IMR-90 (cell line): Measurements from ENCODE around the gene ATG2A. TPM values are rescaled to one million over a fixed set of nuclear protein-coding genes. Genes with fewer than 3 reads are reported as not detected.

Experiments
- ATAC-seq: fragments of 200-7000 bp; cut with Tn5 transposase; 2 replicates; pipeline ENCODE4 v1.9.1; 2020; ENCODE audit warnings: low read depth, mild to moderate bottlenecking, moderate library complexity
- BruUV-seq: library from RNA; stranded (reverse); fragments of 400-500 nt; replicated peaks from 2 replicates; lab custom pipeline; 2021; lab: Mats Ljungman, UMichigan
- CTCF ChIA-PET: fragments of 300-600 bp; formaldehyde crosslinking; extraction: SDS; loops from one replicate; lab custom pipeline; 2021; ENCODE audit warnings: antibody characterized with exemption; lab: Yijun Ruan, JAX
- POLR2A ChIA-PET: fragments of 300-600 bp; sonication (Branson Sonifier 250); formaldehyde crosslinking; loops from one replicate; lab custom pipeline; 2022; ENCODE audit warnings: antibody characterized with exemption; ENCODE audit not compliant: unreplicated experiment; lab: Charles Lee
- DNase-seq: peaks from one replicate; pipeline ENCODE4 v3.0.0; 2013
- H2AFZ ChIP-seq: replicated peaks from 2 replicates; pipeline ENCODE3; 2013; ENCODE audit warnings: low read length, mild to moderate bottlenecking; ENCODE audit not compliant: poor library complexity
- H2AK5ac ChIP-seq: 2 replicates; pipeline ENCODE4 v1.6.1; 2013; ENCODE audit warnings: low read depth, low read length, inconsistent platforms
- H2AK9ac ChIP-seq: replicated peaks from 2 replicates; pipeline ENCODE3; 2013; ENCODE audit warnings: mild to moderate bottlenecking, low read depth, low read length, moderate library complexity; ENCODE audit not compliant: poor library complexity
- H2BK120ac ChIP-seq: 2 replicates; pipeline ENCODE4 v1.6.1; 2013; ENCODE audit warnings: low read depth, low read length, inconsistent platforms
- H2BK15ac ChIP-seq: 3 replicates; pipeline ENCODE4 v1.6.1; 2013; ENCODE audit warnings: low read depth, low read length, inconsistent platforms
- H2BK20ac ChIP-seq: 2 replicates; pipeline ENCODE4 v1.6.1; 2013; ENCODE audit warnings: low read depth, mild to moderate bottlenecking, inconsistent platforms, low read length, moderate library complexity
- H2BK5ac ChIP-seq: 2 replicates; pipeline ENCODE4 v1.6.1; 2013; ENCODE audit warnings: mild to moderate bottlenecking, low read depth, low read length, inconsistent platforms; ENCODE audit not compliant: poor library complexity, severe bottlenecking
- H3K14ac ChIP-seq: replicated peaks from 2 replicates; pipeline ENCODE4 v1.6.1; 2013; ENCODE audit warnings: low read depth, low read length, inconsistent platforms
- H3K18ac ChIP-seq: 2 replicates; pipeline ENCODE4 v1.6.1; 2013; ENCODE audit warnings: low read depth, low read length, control low read depth
- H3K23ac ChIP-seq: 2 replicates; pipeline ENCODE4 v1.6.1; 2013; ENCODE audit warnings: low read depth, low read length, inconsistent platforms
- H3K27ac ChIP-seq: 2 replicates; pipeline ENCODE4 v1.5.1; 2013; ENCODE audit warnings: mild to moderate bottlenecking, control low read depth, low read length; ENCODE audit not compliant: insufficient read depth
- H3K27me3 ChIP-seq: 2 replicates; pipeline ENCODE4 v1.6.1; 2013; ENCODE audit warnings: low read length; ENCODE audit not compliant: control insufficient read depth, insufficient read depth
- H3K36me3 ChIP-seq: 2 replicates; pipeline ENCODE4 v1.6.1; 2013; ENCODE audit warnings: low read length, mixed read lengths; ENCODE audit not compliant: control insufficient read depth, insufficient read depth
- H3K4ac ChIP-seq: 2 replicates; pipeline ENCODE4 v1.6.1; 2013; ENCODE audit warnings: low read depth, low read length, inconsistent platforms
- H3K4me1 ChIP-seq: 2 replicates; pipeline ENCODE4 v1.6.1; 2013; ENCODE audit warnings: low read length, mixed read lengths; ENCODE audit not compliant: control insufficient read depth, insufficient read depth
- H3K4me2 ChIP-seq: 2 replicates; pipeline ENCODE4 v1.6.1; 2013; ENCODE audit warnings: low read depth, mild to moderate bottlenecking, control low read depth, low read length, moderate library complexity
- H3K4me3 ChIP-seq: 2 replicates; pipeline ENCODE4 v1.5.1; 2013; ENCODE audit warnings: low read depth, mild to moderate bottlenecking, control low read depth, low read length, moderate library complexity; ENCODE audit not compliant: insufficient read depth
- H3K56ac ChIP-seq: 2 replicates; pipeline ENCODE4 v1.6.1; 2013; ENCODE audit warnings: low read length, inconsistent platforms; ENCODE audit not compliant: insufficient read depth; ENCODE audit errors: extremely low read depth
- H3K79me1 ChIP-seq, 2 experiments: 2 replicates each; pipeline ENCODE4 v1.6.1; 2013; ENCODE audit warnings: low read length in 2 of 2, inconsistent platforms in 1 of 2, low read depth in 1 of 2
- H3K9ac ChIP-seq: 2 replicates; pipeline ENCODE4 v1.6.1; 2013; ENCODE audit warnings: low read depth, low read length, control low read depth
- H3K9me1 ChIP-seq: 2 replicates; pipeline ENCODE4 v1.6.1; 2013; ENCODE audit warnings: low read length, inconsistent platforms; ENCODE audit not compliant: insufficient read depth
- H3K9me3 ChIP-seq: 2 replicates; pipeline ENCODE4 v1.6.1; 2013; ENCODE audit warnings: low read length; ENCODE audit not compliant: control insufficient read depth, insufficient read depth
- H4K20me1 ChIP-seq: 2 replicates; pipeline ENCODE4 v1.6.1; 2013; ENCODE audit warnings: low read length, inconsistent platforms; ENCODE audit not compliant: insufficient read depth
- H4K5ac ChIP-seq: 2 replicates; pipeline ENCODE4 v1.6.1; 2013; ENCODE audit warnings: mild to moderate bottlenecking, low read depth, low read length, control low read depth
- H4K8ac ChIP-seq, 2 experiments: 2 replicates each; pipeline ENCODE4 v1.6.1; 2013; ENCODE audit warnings: low read depth in 2 of 2, low read length in 2 of 2, control low read depth in 1 of 2, inconsistent platforms in 1 of 2
- H4K91ac ChIP-seq: 2 replicates; pipeline ENCODE4 v1.6.1; 2013; ENCODE audit warnings: low read depth, low read length, inconsistent platforms; ENCODE audit not compliant: insufficient read depth
- BHLHE40 ChIP-seq: fragments of 150-350 bp; IDR thresholded peaks from 2 replicates; pipeline ENCODE4 v1.6.1; 2016; ENCODE audit warnings: mild to moderate bottlenecking, low read depth, low read length
- CEBPB ChIP-seq: IDR thresholded peaks from 2 replicates; pipeline ENCODE4 v1.6.1; 2012; ENCODE audit warnings: low read depth, low read length, improper control_type of control experiment
- CHD1 ChIP-seq: IDR thresholded peaks from 2 replicates; pipeline ENCODE4 v1.6.1; 2012; ENCODE audit warnings: low read depth, low read length, improper control_type of control experiment
- CTCF ChIP-seq: conservative IDR thresholded peaks from 2 replicates; pipeline ENCODE4 v1.5.1; 2012; ENCODE audit warnings: mild to moderate bottlenecking, low read depth, low read length, improper control_type of control experiment
- ELK1 ChIP-seq: fragments of 150-350 bp; IDR thresholded peaks from 2 replicates; pipeline ENCODE4 v1.6.1; 2016; ENCODE audit warnings: low read depth, mild to moderate bottlenecking, low read length, moderate library complexity, borderline replicate concordance
- MAFK ChIP-seq: IDR thresholded peaks from 2 replicates; pipeline ENCODE4 v1.6.1; 2012; ENCODE audit warnings: low read depth, low read length, improper control_type of control experiment
- MAZ ChIP-seq: IDR thresholded peaks from 2 replicates; pipeline ENCODE4 v1.6.1; 2012; ENCODE audit warnings: low read depth, mild to moderate bottlenecking, low read length, improper control_type of control experiment, moderate library complexity, borderline replicate concordance
- MXI1 ChIP-seq: IDR thresholded peaks from 2 replicates; pipeline ENCODE4 v1.6.1; 2012; ENCODE audit warnings: low read depth, mild to moderate bottlenecking, low read length, moderate library complexity, borderline replicate concordance
- NFE2L2 ChIP-seq: fragments of 150-350 bp; IDR thresholded peaks from 2 replicates; pipeline ENCODE4 v1.6.1; 2016; ENCODE audit warnings: low read depth, mild to moderate bottlenecking, low read length
- POLR2A ChIP-seq: IDR thresholded peaks from 2 replicates; pipeline ENCODE4 v1.6.1; 2012; ENCODE audit warnings: mild to moderate bottlenecking, low read depth, low read length
- RAD21 ChIP-seq: IDR thresholded peaks from 2 replicates; pipeline ENCODE4 v1.6.1; 2012; ENCODE audit warnings: low read length, improper control_type of control experiment
- RCOR1 ChIP-seq: IDR thresholded peaks from 2 replicates; pipeline ENCODE4 v1.6.1; 2012; ENCODE audit warnings: mild to moderate bottlenecking, low read length, improper control_type of control experiment; ENCODE audit not compliant: insufficient replicate concordance
- RFX5 ChIP-seq: IDR thresholded peaks from 2 replicates; pipeline ENCODE4 v1.8.0; 2012; ENCODE audit warnings: low read depth, mild to moderate bottlenecking, low read length, moderate library complexity
- SMC3 ChIP-seq: fragments of 150-350 bp; IDR thresholded peaks from 2 replicates; pipeline ENCODE4 v1.6.1; 2016; ENCODE audit warnings: low read depth, mild to moderate bottlenecking, antibody characterized with exemption, low read length, moderate library complexity
- USF2 ChIP-seq: fragments of 150-350 bp; IDR thresholded peaks from 2 replicates; pipeline ENCODE4 v1.6.1; 2017; ENCODE audit warnings: mild to moderate bottlenecking, antibody characterized with exemption, low read length, low read depth
- WGBS, 2 experiments: methylation state at CpG; one replicate each; pipeline versions ENCODE4 v1.1.5 to v1.1.7; 2013; ENCODE audit warnings: missing lambda C conversion rate in 2 of 2; ENCODE audit not compliant: insufficient read length in 1 of 2; ENCODE audit errors: extremely low coverage in 2 of 2; 5-methylcytosine and 5-hydroxymethylcytosine counted together
- dilution Hi-C: fragments of 300-500 bp; cut with HindIII; formaldehyde crosslinking; loops from one replicate; pipeline ENCODE4 v1.14.3; 2018; ENCODE audit warnings: low sequenced_read_pairs; ENCODE audit not compliant: unreplicated experiment
- in situ Hi-C: fragments of 300-500 bp; cut with MboI; formaldehyde crosslinking; loops from 3 replicates; pipeline ENCODE4 v1.14.3; 2019; ENCODE audit warnings: low sequenced_read_pairs, inconsistent platforms, mixed read lengths
- intact Hi-C: fragments of 100-400 bp; cut with micrococcal nuclease; formaldehyde crosslinking; loops from 2 replicates; pipeline ENCODE4 v1.10.0; 2022
- polyA plus RNA-seq, 3 experiments: library from polyadenylated mRNA; depleted of rRNA; stranded (reverse); fragments of >200 nt; gene quantifications; 2 replicates each; pipeline ENCODE4 v1.2.3, GENCODE V29; 2012; ENCODE audit warnings: low replicate concordance in 1 of 3
- total RNA-seq: library from RNA; depleted of rRNA; stranded (reverse); fragments of >200 nt; gene quantifications from 2 replicates; pipeline ENCODE4 v1.2.3, GENCODE V29; 2012

Gene ATG2A
- total and polyA plus RNA-seq, 2 of the 4 experiments (the other 2 are of a cell fraction): 3.2 to 10.5 TPM

GRCh38 chr11:64894812-64895452, 22.1 kb downstream of the ATG2A start:
- H4K91ac ChIP-seq: no peak overlapping the region
- H3K79me1 ChIP-seq: no peaks in the 10 kb centered on the region
- H3K9me1 ChIP-seq: no peaks in the 10 kb centered on the region
- no peak overlapping the region for H3K23ac ChIP-seq
- in situ Hi-C loops: loop anchor here (5.0 kb wide), 1 partner anchor 48 kb away; no protein-coding TSS in a partner anchor
- intact Hi-C loops: loop anchor here (1.0 kb wide), 1 partner anchor 48 kb away; no protein-coding TSS in a partner anchor
- ChIA-PET POLR2A (no interaction called here), CTCF (interaction anchor here (1.1 to 2.2 kb wide), 2 partner anchors 31 to 47 kb away, joined by 3 to 14 read pairs; no protein-coding TSS in a partner anchor)
- H3K27ac ChIP-seq: no peak overlapping the region
- no peak overlapping the region for H2AK5ac ChIP-seq
- no peak overlapping the region for H3K18ac ChIP-seq
- H2BK120ac ChIP-seq: no peak overlapping the region
- H2BK20ac ChIP-seq: no peak overlapping the region
- no peak overlapping the region for H3K4me3 ChIP-seq
- H4K20me1 ChIP-seq: peaks cover 4% of the 10 kb centered on the region; the same call in 1 of the 2 replicates
- BruUV-seq: no TSS peak
- WGBS, 2 experiments: 83% methylated on average over 21 of the region's 39 CpGs; no CpG with 5 or more reads in 1 of the 2 experiments
- peaks cover 27% of the 10 kb centered on the region; the same call in 1 of the 2 replicates for H3K36me3 ChIP-seq
- ATAC-seq (no peak), DNase-seq (no peak)
- no peaks in the 10 kb centered on the region for H3K27me3 ChIP-seq
- H4K8ac ChIP-seq: no peak overlapping the region
- peak overlapping the region; percentile 70 for H2AK9ac ChIP-seq
- H3K4ac ChIP-seq: no peak overlapping the region
- H3K4me2 ChIP-seq: no peak overlapping the region
- H2AFZ ChIP-seq: peak overlapping the region; percentile 51
- H4K5ac ChIP-seq: no peak overlapping the region
- no peak overlapping the region for H2BK15ac ChIP-seq
- dilution Hi-C loops: no loop called here
- H3K56ac ChIP-seq: no peak overlapping the region
- no peak overlapping the region for H2BK5ac ChIP-seq
- no peaks in the 10 kb centered on the region for H3K4me1 ChIP-seq
- H3K14ac ChIP-seq: no peak overlapping the region
- no peaks in the 10 kb centered on the region for H3K9me3 ChIP-seq
- no peak overlapping the region for H3K9ac ChIP-seq
- TF ChIP-seq POLR2A: no peak
- TF ChIP-seq RAD21: no peak
- TF ChIP-seq CHD1: no peak
- TF ChIP-seq CTCF: no peak
- TF ChIP-seq MAZ: no peak
- TF ChIP-seq RFX5: no peak
- TF ChIP-seq RCOR1: no peak
- no peak for TF ChIP-seq ELK1
- TF ChIP-seq NFE2L2: no peak
- no peak for TF ChIP-seq BHLHE40
- no peak for TF ChIP-seq MAFK
- no peak for TF ChIP-seq CEBPB
- no peak for TF ChIP-seq MXI1
- TF ChIP-seq SMC3: no peak
- TF ChIP-seq USF2: no peak
